Muscle of leg (tissue), 11 donors: ENCODE results near the gene MMP23B. TPM values are rescaled to one million over a fixed set of nuclear protein-coding genes. Genes with fewer than 3 reads are reported as not detected.

Experiments used
- DNase-seq: peaks from one replicate; pipeline ENCODE4 v3.0.0; 2013
- H3K27ac ChIP-seq: one replicate; pipeline ENCODE4 v1.5.1; 2013; ENCODE audit warnings: mild to moderate bottlenecking, low read length, control low read depth
- H3K27me3 ChIP-seq: one replicate; pipeline ENCODE4 v1.6.1; 2013; ENCODE audit warnings: low read length; ENCODE audit not compliant: control insufficient read depth, insufficient read depth
- H3K36me3 ChIP-seq: one replicate; pipeline ENCODE4 v1.6.1; 2013; ENCODE audit warnings: low read length; ENCODE audit not compliant: control insufficient read depth, insufficient read depth
- H3K4me1 ChIP-seq: one replicate; pipeline ENCODE4 v1.6.1; 2013; ENCODE audit warnings: low read length; ENCODE audit not compliant: control insufficient read depth, insufficient read depth
- H3K4me3 ChIP-seq: one replicate; pipeline ENCODE4 v1.5.1; 2013; ENCODE audit warnings: low read length, control low read depth
- H3K9me3 ChIP-seq: replicated peaks from 2 replicates; pipeline ENCODE4 v1.6.1; 2013; ENCODE audit warnings: low read depth, low read length; ENCODE audit not compliant: control insufficient read depth
- WGBS: methylation state at CpG from one replicate; pipeline ENCODE4 v1.1.5; 2013; ENCODE audit warnings: missing lambda C conversion rate; ENCODE audit not compliant: insufficient coverage; 5-methylcytosine and 5-hydroxymethylcytosine counted together
- polyA plus RNA-seq, 8 donors: library from polyadenylated mRNA; unstranded; fragments of 120-200 nt; gene quantifications; one replicate each; pipeline versions ENCODE4 v1.2.1 to v1.2.3, GENCODE V29; 2013; ENCODE audit warnings: inconsistent platforms in 1 of 8, low replicate concordance in 1 of 8; ENCODE audit not compliant: insufficient read length in 8 of 8, insufficient read depth in 1 of 8
- total RNA-seq: library from RNA; stranded (reverse); fragments of 120-200 nt; gene quantifications from one replicate; pipeline ENCODE4 v1.2.4, GENCODE V29; 2013

The MMP23B gene
- total and polyA plus RNA-seq, 9 donors = 27.6 to 55.6 (median 36.9) TPM

GRCh38 chr1:1680912-1681273, 48.9 kb downstream of the MMP23B start:
- Histone ChIP-seq H3K27me3 (no peaks in the 10 kb centered on the region), H3K27ac (no peak overlapping the region), H3K9me3 (no peaks in the 10 kb centered on the region), H3K4me3 (no peak overlapping the region), H3K4me1 (peaks cover 14% of the 10 kb centered on the region), H3K36me3 (peaks cover 24% of the 10 kb centered on the region)
- WGBS = 74% methylated on average over 9 of the region's 11 CpGs
- no peak for DNase-seq

GRCh38 chr1:1683104-1683905, 51.3 kb downstream of the MMP23B start:
- 52% methylated on average over 23 of the region's 26 CpGs for WGBS
- peaks cover 6% of the 10 kb centered on the region for H3K4me1 ChIP-seq
- no peaks in the 10 kb centered on the region for H3K9me3 ChIP-seq
- no peak for DNase-seq
- no peaks in the 10 kb centered on the region for H3K27me3 ChIP-seq
- H3K4me3 ChIP-seq = no peak overlapping the region
- no peak overlapping the region for H3K27ac ChIP-seq
- peaks cover 29% of the 10 kb centered on the region for H3K36me3 ChIP-seq

Other genes with a start within 250 kb of the MMP23B start
- 124 TPM for gene CCNL2, start 232.8 kb upstream of the MMP23B start, total RNA-seq
- 100 to 1,000 TPM; 101 to 205 (median 156) TPM for gene CCNL2, start 232.8 kb upstream of the MMP23B start, polyA plus RNA-seq
- gene MRPL20, start 224.9 kb upstream of the MMP23B start, total RNA-seq = 99.3 TPM
- 100 to 1,000 TPM in 5 of 8 donors, 10 to 100 TPM in 3; 97.9 to 121 (median 105) TPM for gene MRPL20, start 224.9 kb upstream of the MMP23B start, polyA plus RNA-seq
- gene ANKRD65, start 210.9 kb upstream of the MMP23B start, total RNA-seq = 13.9 TPM
- gene ANKRD65, start 210.9 kb upstream of the MMP23B start, polyA plus RNA-seq = 10 to 100 TPM; 10.6 to 24.1 (median 16.8) TPM
- gene VWA1, start 196.5 kb upstream of the MMP23B start, total RNA-seq = 32.9 TPM
- 10 to 100 TPM; 58.5 to 99.5 (median 68.3) TPM for gene VWA1, start 196.5 kb upstream of the MMP23B start, polyA plus RNA-seq
- 0.22 TPM for gene ATAD3C, start 182.5 kb upstream of the MMP23B start, total RNA-seq
- gene ATAD3C, start 182.5 kb upstream of the MMP23B start, polyA plus RNA-seq = 1 to 10 TPM in 3 of 8 donors, under 1 TPM in 5; 0.28 to 1.2 (median 0.49) TPM
- 13.7 TPM for gene ATAD3B, start 160.4 kb upstream of the MMP23B start, total RNA-seq
- 10 to 100 TPM in 7 of 8 donors, 1 to 10 TPM in 1; 9.6 to 16.5 (median 14.5) TPM for gene ATAD3B, start 160.4 kb upstream of the MMP23B start, polyA plus RNA-seq
- 13.5 TPM for gene ATAD3A, start 120.0 kb upstream of the MMP23B start, total RNA-seq
- 10 to 100 TPM; 15.8 to 22.0 (median 20.6) TPM for gene ATAD3A, start 120.0 kb upstream of the MMP23B start, polyA plus RNA-seq
- gene TMEM240, start 91.5 kb upstream of the MMP23B start, total RNA-seq = 3.5 TPM
- gene TMEM240, start 91.5 kb upstream of the MMP23B start, polyA plus RNA-seq = 1 to 10 TPM; 3.6 to 9.2 (median 4.9) TPM
- gene SSU72, start 57.3 kb upstream of the MMP23B start, total RNA-seq = 38.0 TPM
- gene SSU72, start 57.3 kb upstream of the MMP23B start, polyA plus RNA-seq = 100 to 1,000 TPM in 1 of 8 donors, 10 to 100 TPM in 7; 77.5 to 106 (median 92.4) TPM
- 0.62 TPM for gene FNDC10, start 32.0 kb upstream of the MMP23B start, total RNA-seq
- 1 to 10 TPM; 1.5 to 3.3 (median 2.7) TPM for gene FNDC10, start 32.0 kb upstream of the MMP23B start, polyA plus RNA-seq
- 54.8 TPM for gene MIB2, start 16.7 kb upstream of the MMP23B start, total RNA-seq
- gene MIB2, start 16.7 kb upstream of the MMP23B start, polyA plus RNA-seq = 100 to 1,000 TPM in 1 of 8 donors, 10 to 100 TPM in 7; 43.2 to 111 (median 76.9) TPM
- gene CDK11B, start 26.8 kb downstream of the MMP23B start, total RNA-seq = 9.4 TPM
- gene CDK11B, start 26.8 kb downstream of the MMP23B start, polyA plus RNA-seq = 10 to 100 TPM; 32.0 to 37.8 (median 35.1) TPM
- gene SLC35E2B, start 60.6 kb downstream of the MMP23B start, total RNA-seq = 27.4 TPM
- gene SLC35E2B, start 60.6 kb downstream of the MMP23B start, polyA plus RNA-seq = 10 to 100 TPM; 30.9 to 56.9 (median 48.4) TPM
- gene CDK11A, start 92.2 kb downstream of the MMP23B start, total RNA-seq = 11.5 TPM
- 10 to 100 TPM; 19.5 to 31.2 (median 25.8) TPM for gene CDK11A, start 92.2 kb downstream of the MMP23B start, polyA plus RNA-seq
- gene NADK, start 146.3 kb downstream of the MMP23B start, total RNA-seq = 18.2 TPM
- gene NADK, start 146.3 kb downstream of the MMP23B start, polyA plus RNA-seq = 10 to 100 TPM; 28.1 to 40.1 (median 32.8) TPM